GM18498 (cell line): Measurements from ENCODE around the gene SNRPA.

ENCODE experiments used
- ATAC-seq: cut with Tn5 transposase; IDR thresholded peaks from one replicate; pipeline ENCODE4 v1.9.1; 2021; ENCODE audit warnings: mild to moderate bottlenecking, moderate library complexity; ENCODE audit not compliant: unreplicated experiment

SNRPA gene

GRCh38 chr19:40750874-40751537 lies at the start of gene SNRPA:
TSS of gene SNRPA (plus strand) at chr19:40751203. CDS start at chr19:40751409, 206 bp downstream.
- peak; percentile 63 for ATAC-seq

- ATAC-seq, result no peak
Measured at GRCh38 chr19:40701758-40702157, 49.2 kb upstream of the SNRPA start.

GRCh38 chr19:40702337-40703012 lies 48.5 kb upstream of the SNRPA start:
- ATAC-seq, result no peak

- no peak for ATAC-seq
Measured at GRCh38 chr19:40703029-40703755, 47.8 kb upstream of the SNRPA start.

DNA sequence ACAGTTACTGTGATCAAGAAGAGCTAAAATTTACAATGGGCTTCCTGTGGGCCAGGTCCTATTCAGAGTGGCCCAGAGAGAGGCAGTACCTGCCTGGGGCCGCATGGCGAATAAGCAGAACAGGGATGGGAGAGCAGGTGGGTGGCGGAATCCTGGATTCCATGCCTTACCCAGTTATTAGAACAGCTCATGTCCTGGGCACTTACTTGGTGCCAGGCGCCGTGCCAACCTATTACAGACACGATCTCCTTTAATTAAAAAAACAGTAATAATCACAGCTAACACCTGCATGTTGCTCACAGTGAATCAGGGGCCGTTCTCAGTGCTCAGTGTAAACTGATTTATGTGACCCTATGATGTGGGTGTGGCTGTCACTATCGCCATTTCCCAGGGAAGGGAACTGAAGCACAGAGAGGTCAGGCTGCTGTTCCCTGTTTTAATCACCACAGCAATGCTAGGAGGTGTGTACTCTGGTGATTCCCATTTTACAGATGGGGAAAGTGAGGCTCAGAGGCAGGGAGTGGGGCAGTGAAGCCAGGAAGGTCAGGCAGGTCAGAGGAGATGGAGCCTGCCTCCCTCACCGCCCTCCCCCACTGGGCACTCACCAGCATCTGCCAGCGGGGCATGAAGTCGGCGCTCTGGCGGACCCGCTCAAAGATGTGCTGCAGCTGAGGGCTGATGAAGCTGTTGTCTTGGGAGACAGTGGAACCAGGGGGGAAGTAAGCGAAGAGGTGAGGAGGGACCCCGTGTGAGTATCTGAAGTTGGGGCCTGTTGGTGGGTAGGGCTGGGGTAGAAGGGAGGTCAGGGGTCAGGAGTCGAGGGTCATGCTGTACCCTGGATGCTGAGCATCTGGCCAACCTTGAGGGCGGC lies 46.3 kb upstream of the SNRPA start:
- no peak for ATAC-seq

GRCh38 chr19:40705362-40705651 lies 45.7 kb upstream of the SNRPA start:
- no peak for ATAC-seq

DNA sequence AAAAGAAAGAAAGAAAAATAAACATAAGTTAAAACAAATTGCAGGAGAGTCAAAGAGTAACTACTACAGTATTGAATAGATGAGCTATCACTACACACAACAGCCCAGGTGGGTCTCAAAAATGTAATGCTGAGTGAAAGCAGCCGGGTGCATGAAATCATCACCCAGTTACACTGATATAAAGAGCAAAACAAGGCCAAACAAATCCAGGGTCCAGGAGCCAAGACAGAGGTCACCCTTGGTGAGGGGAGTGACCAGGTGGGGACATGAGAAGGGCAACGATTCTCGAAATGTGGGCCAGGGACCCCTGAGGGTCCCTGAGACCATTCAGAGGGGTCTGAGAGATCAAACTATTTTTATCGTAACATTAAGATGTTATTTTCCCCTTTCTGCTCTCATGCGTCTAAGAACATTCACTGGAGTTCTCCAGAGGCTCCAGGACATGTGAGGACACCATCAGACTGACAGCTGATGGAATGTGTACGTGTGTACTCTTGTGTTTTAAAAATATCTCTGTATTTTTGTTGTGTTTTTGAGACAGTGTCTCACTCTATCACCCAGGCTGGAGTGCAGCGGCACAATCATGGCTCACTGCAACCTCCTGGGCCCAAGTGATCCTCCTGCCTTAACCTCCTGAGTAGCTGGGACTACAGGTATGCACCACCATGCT lies 44.9 kb upstream of the SNRPA start:
- ATAC-seq, result no peak

DNA sequence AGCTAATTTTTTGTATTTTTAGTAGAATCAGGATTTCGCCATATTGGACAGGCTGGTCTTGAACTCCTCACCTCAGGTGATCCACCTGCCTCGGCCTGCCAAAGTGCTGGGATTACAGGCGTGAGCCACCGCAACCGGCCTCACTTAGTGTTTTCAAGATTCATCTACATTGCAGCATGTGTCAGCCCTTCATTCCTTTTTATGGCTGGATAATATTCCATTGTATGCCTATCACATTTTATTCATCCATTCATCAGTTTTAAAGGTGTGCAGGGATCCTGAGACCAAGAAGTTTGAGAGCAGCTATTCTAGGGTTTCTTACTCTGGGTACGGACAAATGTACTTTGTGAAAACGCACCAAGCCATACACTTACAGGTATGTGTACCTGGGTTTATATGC lies 43.4 kb upstream of the SNRPA start:
- ATAC-seq, result no peak

DNA sequence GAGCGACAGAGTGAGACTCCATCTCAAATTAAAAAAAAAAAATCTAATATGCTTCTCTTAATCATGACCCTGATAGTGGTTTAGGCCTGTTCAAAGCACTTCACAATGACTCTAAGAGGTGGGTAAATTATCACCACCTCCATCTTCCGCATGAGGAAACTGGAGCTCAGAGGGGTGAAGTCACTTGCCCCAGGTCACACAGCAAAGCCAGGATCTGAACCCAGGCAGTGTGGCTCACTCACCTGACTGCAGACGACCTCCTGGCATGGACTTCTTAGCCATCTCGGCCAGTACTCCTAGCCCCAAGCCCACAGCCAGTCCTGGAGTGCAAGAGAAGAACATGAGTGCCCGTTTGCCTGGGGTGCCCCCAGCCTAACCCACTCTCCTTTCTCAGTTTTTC lies 41.2 kb upstream of the SNRPA start:
- ATAC-seq, result no peak

GRCh38 chr19:40713939-40714338 lies 37.1 kb upstream of the SNRPA start:
- no peak for ATAC-seq

- ATAC-seq, result peak; percentile 59
Measured at GRCh38 chr19:40714441-40715299, 36.3 kb upstream of the SNRPA start.

DNA sequence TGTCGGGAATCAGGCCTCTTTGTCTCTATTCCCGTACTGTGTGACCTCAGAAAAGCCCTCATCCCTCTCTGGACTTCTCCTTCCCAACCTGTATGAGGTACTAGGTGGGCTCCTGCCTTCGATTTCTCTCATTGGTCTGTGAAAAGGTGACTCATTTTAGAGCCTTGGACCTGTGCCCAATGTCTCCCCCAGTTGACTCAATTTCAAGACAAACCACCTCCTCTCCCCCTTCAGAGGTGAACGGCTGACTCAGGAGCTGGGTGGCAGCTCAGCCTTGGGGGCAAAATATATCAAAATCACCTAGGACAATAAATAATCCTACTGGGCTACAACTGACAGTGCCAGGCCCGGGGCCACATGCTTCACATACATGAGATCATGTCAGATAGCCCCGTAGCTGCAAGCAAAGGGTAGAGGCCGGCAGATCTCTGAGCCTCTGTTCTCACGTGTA lies 34.9 kb upstream of the SNRPA start:
- ATAC-seq, result no peak

DNA sequence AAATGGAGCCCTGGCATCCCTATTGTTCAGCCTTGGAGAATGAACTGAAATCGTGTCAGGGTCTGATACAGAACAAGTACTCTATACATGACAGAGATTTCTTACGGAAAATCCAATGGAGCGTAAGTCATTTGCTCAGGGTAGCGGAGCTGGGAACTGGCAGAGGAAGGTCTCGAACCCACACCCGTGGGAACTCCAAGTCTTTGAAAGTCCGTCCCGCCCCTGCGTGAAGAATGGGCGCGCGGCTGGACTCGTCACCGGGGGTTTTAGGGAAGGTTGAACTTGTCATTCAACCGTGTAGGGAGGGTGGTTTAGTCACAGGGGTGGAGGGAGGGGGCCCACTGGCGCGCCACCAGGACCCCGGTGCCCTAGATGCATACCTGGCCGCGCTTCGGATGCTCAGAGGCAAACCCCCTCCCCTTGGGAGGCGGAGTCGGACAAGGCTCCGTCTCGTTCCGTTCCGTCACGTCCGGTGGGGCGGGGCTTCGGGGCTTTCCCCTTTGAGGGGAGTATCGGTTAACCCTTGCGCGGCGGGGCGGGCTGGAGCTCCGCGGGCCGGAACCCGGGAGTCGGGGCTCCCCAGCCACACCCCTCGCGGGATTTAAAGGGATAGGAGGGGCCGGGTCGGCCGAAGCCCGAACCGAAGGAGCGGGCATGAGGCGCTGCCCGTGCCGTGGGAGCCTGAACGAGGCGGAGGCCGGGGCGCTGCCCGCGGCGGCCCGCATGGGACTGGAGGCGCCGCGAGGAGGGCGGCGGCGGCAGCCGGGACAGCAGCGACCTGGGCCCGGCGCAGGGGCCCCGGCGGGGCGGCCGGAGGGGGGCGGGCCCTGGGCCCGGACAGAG lies 34.3 kb upstream of the SNRPA start, which contains the start of the genes COQ8B and ITPKC:
COQ8B (minus strand) TSS at position 405 of the 843 bp plus-strand sequence. CDS start 2,254 bp downstream, outside the sequence.
ITPKC (plus strand) TSS at position 631 of the 843 bp plus-strand sequence; CDS start at position 655, 24 bp downstream.
- peak; percentile 72 for ATAC-seq

- no peak for ATAC-seq
Measured at GRCh38 chr19:40717325-40717879, 33.6 kb upstream of the SNRPA start.

DNA sequence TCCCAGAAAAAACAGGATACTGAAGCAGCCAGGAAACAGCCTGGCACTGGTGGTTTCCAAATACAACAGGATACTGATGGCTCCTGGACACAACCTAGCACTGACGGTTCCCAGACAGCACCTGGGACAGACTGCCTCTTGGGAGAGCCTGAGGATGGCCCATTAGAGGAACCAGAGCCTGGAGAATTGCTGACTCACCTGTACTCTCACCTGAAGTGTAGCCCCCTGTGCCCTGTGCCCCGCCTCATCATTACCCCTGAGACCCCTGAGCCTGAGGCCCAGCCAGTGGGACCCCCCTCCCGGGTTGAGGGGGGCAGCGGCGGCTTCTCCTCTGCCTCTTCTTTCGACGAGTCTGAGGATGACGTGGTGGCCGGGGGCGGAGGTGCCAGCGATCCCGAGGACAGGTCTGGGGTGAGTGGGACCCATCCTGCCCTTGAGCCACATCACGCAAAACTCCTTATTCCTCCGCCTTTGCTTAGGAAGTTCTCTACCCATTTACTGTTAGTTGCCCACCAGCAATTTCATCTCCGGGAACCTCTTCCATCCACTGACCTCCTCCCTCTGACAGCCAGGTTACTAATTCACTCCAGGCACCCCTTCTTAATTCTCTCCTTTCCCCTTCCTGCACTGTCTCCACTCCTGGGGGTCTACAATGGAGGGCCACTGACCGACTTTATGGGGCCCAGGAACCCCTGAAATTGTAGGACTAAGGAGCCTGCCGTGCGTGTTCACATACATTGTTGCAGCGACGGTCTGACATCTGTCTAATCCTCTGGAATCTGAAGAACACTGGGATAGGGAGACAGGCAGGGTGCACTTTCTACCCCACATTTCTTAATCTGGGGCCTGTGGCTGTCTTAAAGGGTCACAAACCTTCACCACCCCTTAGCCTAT lies 32.9 kb upstream of the SNRPA start:
- no peak for ATAC-seq

DNA sequence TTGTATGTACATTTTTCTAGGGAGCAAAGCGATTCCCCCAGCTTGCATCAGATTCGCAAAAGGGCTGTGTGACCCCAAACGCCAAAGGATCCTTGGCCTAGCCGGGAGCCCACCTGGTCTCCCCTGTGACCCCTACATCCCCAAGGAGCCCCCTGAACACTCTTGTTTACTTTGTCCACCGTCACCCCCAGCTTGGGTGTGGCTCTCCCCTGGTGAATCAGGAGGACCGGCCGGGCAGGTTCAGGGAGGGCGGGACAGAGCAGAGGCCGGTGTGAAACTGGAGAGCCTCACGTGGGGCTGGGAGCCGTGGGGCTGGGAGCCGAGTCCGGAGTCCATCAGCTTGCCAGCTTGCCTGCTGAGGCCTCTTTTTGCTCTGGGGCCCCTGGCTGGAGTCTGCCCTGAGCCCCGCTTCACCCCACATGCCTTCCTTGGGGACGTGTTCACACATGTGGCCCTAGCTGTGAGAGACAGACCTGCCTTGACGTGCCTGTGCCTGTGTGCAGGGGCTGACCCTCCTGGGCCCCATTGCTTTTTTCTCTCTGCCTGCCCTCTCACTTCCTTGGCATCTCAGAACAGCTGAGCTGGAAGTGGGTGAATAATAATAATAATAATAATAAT lies 32.1 kb upstream of the SNRPA start:
- no peak for ATAC-seq

GRCh38 chr19:40719414-40719894 lies 31.5 kb upstream of the SNRPA start:
- no peak for ATAC-seq
